Measurements from ENCODE around the gene LPIN2.

LPIN2 gene

GRCh38 chr18:2981212-2981728, 31.7 kb downstream of the LPIN2 start:
- DNase-seq (ENCODE audit: low read depth in 2 of 2) = no peak

- DNase-seq (ENCODE audit: low read depth in 2 of 2) = no peak
Measured at GRCh38 chr18:2979871-2980790, 32.8 kb downstream of the LPIN2 start.

GRCh38 chr18:2979129-2979528, 33.8 kb downstream of the LPIN2 start:
- no peak for DNase-seq (ENCODE audit: low read depth in 2 of 2)

GRCh38 chr18:2978661-2979106, 34.3 kb downstream of the LPIN2 start:
- no peak for DNase-seq (ENCODE audit: low read depth in 2 of 2)

GRCh38 chr18:2978208-2978607, 34.7 kb downstream of the LPIN2 start:
- DNase-seq (ENCODE audit: low read depth in 2 of 2) = no peak

- DNase-seq (ENCODE audit: low read depth in 2 of 2) = no peak
Measured at GRCh38 chr18:2976218-2977132, 36.5 kb downstream of the LPIN2 start.

GRCh38 chr18:2974731-2975130, 38.2 kb downstream of the LPIN2 start:
- DNase-seq (ENCODE audit: low read depth in 2 of 2) = no peak

GRCh38 chr18:2971741-2972552, 41.0 kb downstream of the LPIN2 start:
- DNase-seq (ENCODE audit: low read depth in 2 of 2) = peak; percentile 38 to 50

GRCh38 chr18:2970772-2971659, 41.9 kb downstream of the LPIN2 start:
- DNase-seq (ENCODE audit: low read depth in 2 of 2) = no peak

- no peak for DNase-seq (ENCODE audit: low read depth in 2 of 2)
Measured at GRCh38 chr18:2970344-2970743, 42.6 kb downstream of the LPIN2 start.

GRCh38 chr18:2969695-2970094, 43.2 kb downstream of the LPIN2 start:
- DNase-seq (ENCODE audit: low read depth in 2 of 2) = no peak

- no peak for DNase-seq (ENCODE audit: low read depth in 2 of 2)
Measured at GRCh38 chr18:2968606-2969005, 44.3 kb downstream of the LPIN2 start.

GRCh38 chr18:2967820-2968219, 45.1 kb downstream of the LPIN2 start:
- no peak for DNase-seq (ENCODE audit: low read depth in 2 of 2)

GRCh38 chr18:2967357-2967756, 45.6 kb downstream of the LPIN2 start:
- DNase-seq (ENCODE audit: low read depth in 2 of 2) = no peak

- DNase-seq (ENCODE audit: low read depth in 2 of 2) = no peak
Measured at GRCh38 chr18:2966560-2966959, 46.4 kb downstream of the LPIN2 start.

- no peak for DNase-seq (ENCODE audit: low read depth in 2 of 2)
Measured at GRCh38 chr18:2965797-2966196, 47.1 kb downstream of the LPIN2 start.

GRCh38 chr18:2964361-2965010, 48.5 kb downstream of the LPIN2 start:
- DNase-seq (ENCODE audit: low read depth in 2 of 2) = no peak

Measured in stimulated activated CD8-positive, alpha-beta memory T cell treated with anti-CD3 and anti-CD28 coated beads, Interleukin-2, amount 100 ng/mL, for 1 hour (primary cell).